Liver (tissue), 3 donors: ENCODE measurements around the gene GTF3C4.

Experiments
- ATF3 ChIP-seq: IDR thresholded peaks from 2 replicates; pipeline ENCODE4 v1.6.1; 2016; ENCODE audit warnings: antibody characterized with exemption
- CTCF ChIP-seq: fragments of 150-350 bp; IDR thresholded peaks from 2 replicates; pipeline ENCODE4 v1.5.1; 2017; ENCODE audit warnings: improper control_type of control experiment, low read depth, low read length; ENCODE audit not compliant: missing input control
- JUND ChIP-seq, 2 donors: IDR thresholded peaks; 2 replicates each; pipeline ENCODE4 v1.6.1; 2016; ENCODE audit warnings: antibody characterized with exemption in 2 of 2
- RAD21 ChIP-seq, 2 donors: IDR thresholded peaks; 2 replicates each; pipeline ENCODE4 v1.6.1; 2016; ENCODE audit warnings: antibody characterized with exemption in 2 of 2, mild to moderate bottlenecking in 2 of 2
- TAF1 ChIP-seq: conservative IDR thresholded peaks from 2 replicates; pipeline ENCODE4 v1.6.1; 2016; ENCODE audit warnings: antibody characterized with exemption, mild to moderate bottlenecking
- donor health status: healthy.
- donor health status: healthy.

- TF ChIP-seq JUND (IDR thresholded peaks at IDR 0.05), result no peak
- TF ChIP-seq CTCF, result no peak
- no peak for TF ChIP-seq TAF1
- TF ChIP-seq RAD21 (IDR thresholded peaks at IDR 0.05), result no peak
- no peak for TF ChIP-seq ATF3
These were observed 32.0 kb downstream of the GTF3C4 start for GRCh38 chr9:132702254-132702653.
